GM21737 (cell line): ENCODE measurements around the gene NTN4.
"Not testable (repeated sequence)": the region's sequence is repeated elsewhere in the genome, so short reads cannot be mapped to it uniquely, and the experiment has no call there.

Source experiments
- ATAC-seq: cut with Tn5 transposase; IDR thresholded peaks from one replicate; pipeline ENCODE4 v1.9.1; 2021; ENCODE audit warnings: mild to moderate bottlenecking, moderate library complexity; ENCODE audit not compliant: unreplicated experiment

The NTN4 gene

GRCh38 chr12:95796982-95797289 is 6.4 kb upstream of the NTN4 start:
- ATAC-seq = no peak

GRCh38 chr12:95796225-95796981 is 5.8 kb upstream of the NTN4 start:
- no peak for ATAC-seq

- no peak for ATAC-seq
Measured at GRCh38 chr12:95790917-95791849, 619 bp upstream of the NTN4 start.

GRCh38 chr12:95789126-95790032 is 1.2 kb downstream of the NTN4 start:
- no peak for ATAC-seq

GRCh38 chr12:95788637-95789036 is 1.9 kb downstream of the NTN4 start:
- no peak for ATAC-seq

GRCh38 chr12:95787274-95787818 is 3.2 kb downstream of the NTN4 start:
- no peak for ATAC-seq

- no peak for ATAC-seq
Measured at GRCh38 chr12:95784915-95785314, 5.6 kb downstream of the NTN4 start.

- ATAC-seq = no peak
Measured at GRCh38 chr12:95784286-95784685, 6.3 kb downstream of the NTN4 start.

- ATAC-seq = not testable (repeated sequence)
Measured at GRCh38 chr12:95775466-95775865, 15.1 kb downstream of the NTN4 start.

GRCh38 chr12:95774311-95775045 is 16.1 kb downstream of the NTN4 start:
- ATAC-seq = no peak

GRCh38 chr12:95773320-95773719 is 17.2 kb downstream of the NTN4 start:
- ATAC-seq = no peak

GRCh38 chr12:95767703-95768102 is 22.9 kb downstream of the NTN4 start:
- ATAC-seq = no peak

- no peak for ATAC-seq
Measured at GRCh38 chr12:95766356-95767019, 24.1 kb downstream of the NTN4 start.

- ATAC-seq = no peak
Measured at GRCh38 chr12:95764848-95765247, 25.7 kb downstream of the NTN4 start.

GRCh38 chr12:95763809-95764253 is 26.7 kb downstream of the NTN4 start:
- no peak for ATAC-seq

GRCh38 chr12:95762123-95762785 is 28.3 kb downstream of the NTN4 start:
- ATAC-seq = no peak

GRCh38 chr12:95760371-95760770 is 30.2 kb downstream of the NTN4 start:
- ATAC-seq = no peak

- no peak for ATAC-seq
Measured at GRCh38 chr12:95759718-95760117, 30.8 kb downstream of the NTN4 start.

GRCh38 chr12:95759039-95759438 is 31.5 kb downstream of the NTN4 start:
- ATAC-seq = no peak
